Smooth muscle cell (in vitro differentiated cells): Measurements from ENCODE around the gene PSD2. TPM values are rescaled to one million over a fixed set of nuclear protein-coding genes. Genes with fewer than 3 reads are reported as not detected.

Experiments used
- DNase-seq: peaks from one replicate; lab custom pipeline; 2025; ENCODE audit not compliant: unreplicated experiment; lab: John Stamatoyannopoulos, UW
- H2AFZ ChIP-seq: fragments of 200-600 bp; sonication (generic); 2 replicates; pipeline ENCODE4 v1.6.0; 2016; ENCODE audit warnings: antibody characterized with exemption, low read depth, mild to moderate bottlenecking
- H3F3A ChIP-seq: fragments of 200-600 bp; sonication (generic); 2 replicates; pipeline ENCODE4 v1.6.0; 2017; ENCODE audit warnings: antibody characterized with exemption, low read depth
- H3K27ac ChIP-seq: fragments of 200-600 bp; sonication (generic); 2 replicates; pipeline ENCODE4 v1.5.1; 2016; ENCODE audit warnings: low read depth, mild to moderate bottlenecking
- H3K27me3 ChIP-seq: fragments of 200-600 bp; sonication (generic); 2 replicates; pipeline ENCODE4 v1.6.1; 2016; ENCODE audit warnings: low read depth, mild to moderate bottlenecking
- H3K36me3 ChIP-seq: fragments of 200-600 bp; sonication (generic); 2 replicates; pipeline ENCODE4 v1.5.1; 2016; ENCODE audit warnings: low read depth
- H3K4me1 ChIP-seq: fragments of 200-600 bp; sonication (generic); 2 replicates; pipeline ENCODE4 v1.5.1; 2016; ENCODE audit warnings: low read depth
- H3K4me2 ChIP-seq: fragments of 200-600 bp; sonication (generic); 2 replicates; pipeline ENCODE4 v1.6.0; 2016; ENCODE audit warnings: mild to moderate bottlenecking
- H3K4me3 ChIP-seq: fragments of 200-600 bp; sonication (generic); 2 replicates; pipeline ENCODE4 v1.5.1; 2016; ENCODE audit warnings: mild to moderate bottlenecking
- H3K79me2 ChIP-seq: fragments of 200-600 bp; sonication (generic); 2 replicates; pipeline ENCODE4 v1.6.0; 2016; ENCODE audit warnings: low read depth, mild to moderate bottlenecking
- H3K9ac ChIP-seq: fragments of 200-600 bp; sonication (generic); 2 replicates; pipeline ENCODE4 v1.6.0; 2016; ENCODE audit warnings: low read depth
- H3K9me3 ChIP-seq: fragments of 200-600 bp; sonication (generic); replicated peaks from 2 replicates; pipeline ENCODE4 v1.5.1; 2016; ENCODE audit warnings: low read depth
- H4K20me1 ChIP-seq: fragments of 200-600 bp; sonication (generic); 2 replicates; pipeline ENCODE4 v1.6.0; 2016; ENCODE audit warnings: low read depth
- WGBS: methylation state at CpG from one replicate; pipeline ENCODE4 v1.1.7; 2016; ENCODE audit warnings: low lambda C conversion rate; 5-methylcytosine and 5-hydroxymethylcytosine counted together
- polyA plus RNA-seq: library from polyadenylated mRNA; unstranded; fragments of >200 nt; fragmentation: Nextera tagmentation; extraction: Ambion mirVana; gene quantifications from 2 replicates; pipeline ENCODE4 v1.2.1, GENCODE V29; 2016
- total RNA-seq: library from RNA; depleted of rRNA; stranded (reverse); fragments of >200 nt; gene quantifications from 2 replicates; pipeline ENCODE4 v1.2.3, GENCODE V29; 2014
- TF ChIP-seq, protein P1 (sequence below): fragments of 200-600 bp; sonication (generic); IDR thresholded peaks from 2 replicates; pipeline ENCODE4 v1.5.1; 2017; ENCODE audit warnings: borderline replicate concordance, mild to moderate bottlenecking, antibody characterized with exemption; ENCODE audit not compliant: insufficient read depth, poor library complexity, severe bottlenecking

PSD2 gene
- total and polyA plus RNA-seq, 2 experiments from 2014 or later: 0.54 to 0.81 TPM

DNA sequence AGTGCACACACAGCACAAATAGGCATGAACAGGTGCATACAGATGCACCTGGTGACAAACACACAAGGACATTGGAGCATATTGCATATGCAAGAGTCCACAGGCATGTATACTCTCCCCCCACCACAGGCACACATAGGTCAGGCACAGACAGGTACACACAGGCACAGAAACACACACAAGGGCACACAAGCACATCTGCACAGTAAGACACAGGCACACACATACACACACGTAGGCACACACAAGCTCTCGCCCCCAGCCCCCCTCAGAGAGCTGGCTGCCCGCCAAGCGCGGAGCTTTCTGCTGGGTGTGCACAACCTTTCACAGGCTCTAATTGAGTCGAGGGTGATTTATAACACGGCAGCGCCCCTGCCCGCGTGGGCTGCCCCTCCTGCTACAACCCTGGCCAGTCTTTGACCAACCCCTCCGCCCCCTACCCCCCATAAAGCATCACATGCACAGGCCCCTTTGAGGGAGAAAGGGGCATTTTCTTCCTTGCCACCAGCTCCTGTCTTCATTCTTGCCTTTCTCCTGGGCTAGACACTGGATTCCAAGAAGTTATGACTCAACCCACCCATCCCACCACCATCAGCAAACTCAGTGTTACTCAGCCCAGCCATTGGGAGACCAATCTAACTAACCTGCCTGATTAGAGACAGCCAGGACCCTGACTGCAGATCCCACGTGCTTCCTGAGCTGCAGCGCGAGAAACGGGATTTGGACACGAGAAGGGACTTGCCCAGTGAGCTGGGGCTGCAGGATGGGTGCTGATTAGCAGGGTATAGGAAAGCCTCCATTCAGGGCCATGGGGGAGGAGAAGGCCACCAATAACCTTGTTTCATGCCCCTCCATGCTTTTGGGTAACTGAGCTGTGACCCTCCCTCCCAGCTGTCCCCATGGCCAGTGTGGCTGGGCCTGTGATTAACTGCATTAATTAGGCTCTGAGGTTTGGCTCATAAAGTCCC is 42.8 kb upstream of the PSD2 start:
- no peaks in the 10 kb centered on the region for H3F3A ChIP-seq
- no peak overlapping the region for H3K27ac ChIP-seq
- TF ChIP-seq, protein P1, sequence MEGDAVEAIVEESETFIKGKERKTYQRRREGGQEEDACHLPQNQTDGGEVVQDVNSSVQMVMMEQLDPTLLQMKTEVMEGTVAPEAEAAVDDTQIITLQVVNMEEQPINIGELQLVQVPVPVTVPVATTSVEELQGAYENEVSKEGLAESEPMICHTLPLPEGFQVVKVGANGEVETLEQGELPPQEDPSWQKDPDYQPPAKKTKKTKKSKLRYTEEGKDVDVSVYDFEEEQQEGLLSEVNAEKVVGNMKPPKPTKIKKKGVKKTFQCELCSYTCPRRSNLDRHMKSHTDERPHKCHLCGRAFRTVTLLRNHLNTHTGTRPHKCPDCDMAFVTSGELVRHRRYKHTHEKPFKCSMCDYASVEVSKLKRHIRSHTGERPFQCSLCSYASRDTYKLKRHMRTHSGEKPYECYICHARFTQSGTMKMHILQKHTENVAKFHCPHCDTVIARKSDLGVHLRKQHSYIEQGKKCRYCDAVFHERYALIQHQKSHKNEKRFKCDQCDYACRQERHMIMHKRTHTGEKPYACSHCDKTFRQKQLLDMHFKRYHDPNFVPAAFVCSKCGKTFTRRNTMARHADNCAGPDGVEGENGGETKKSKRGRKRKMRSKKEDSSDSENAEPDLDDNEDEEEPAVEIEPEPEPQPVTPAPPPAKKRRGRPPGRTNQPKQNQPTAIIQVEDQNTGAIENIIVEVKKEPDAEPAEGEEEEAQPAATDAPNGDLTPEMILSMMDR: no peak
- H2AFZ ChIP-seq: no peak overlapping the region
- no peak overlapping the region for H3K9ac ChIP-seq
- H3K36me3 ChIP-seq: no peaks in the 10 kb centered on the region
- H3K79me2 ChIP-seq: no peaks in the 10 kb centered on the region
- peaks cover 17% of the 10 kb centered on the region for H3K4me1 ChIP-seq
- peak overlapping the region; percentile 30 for H3K4me2 ChIP-seq
- WGBS: 48% methylated on average over 15 of the region's 16 CpGs
- no peak for DNase-seq
- no peaks in the 10 kb centered on the region for H3K9me3 ChIP-seq
- H4K20me1 ChIP-seq: no peaks in the 10 kb centered on the region
- H3K4me3 ChIP-seq: no peak overlapping the region
- peaks cover 15% of the 10 kb centered on the region for H3K27me3 ChIP-seq

DNA sequence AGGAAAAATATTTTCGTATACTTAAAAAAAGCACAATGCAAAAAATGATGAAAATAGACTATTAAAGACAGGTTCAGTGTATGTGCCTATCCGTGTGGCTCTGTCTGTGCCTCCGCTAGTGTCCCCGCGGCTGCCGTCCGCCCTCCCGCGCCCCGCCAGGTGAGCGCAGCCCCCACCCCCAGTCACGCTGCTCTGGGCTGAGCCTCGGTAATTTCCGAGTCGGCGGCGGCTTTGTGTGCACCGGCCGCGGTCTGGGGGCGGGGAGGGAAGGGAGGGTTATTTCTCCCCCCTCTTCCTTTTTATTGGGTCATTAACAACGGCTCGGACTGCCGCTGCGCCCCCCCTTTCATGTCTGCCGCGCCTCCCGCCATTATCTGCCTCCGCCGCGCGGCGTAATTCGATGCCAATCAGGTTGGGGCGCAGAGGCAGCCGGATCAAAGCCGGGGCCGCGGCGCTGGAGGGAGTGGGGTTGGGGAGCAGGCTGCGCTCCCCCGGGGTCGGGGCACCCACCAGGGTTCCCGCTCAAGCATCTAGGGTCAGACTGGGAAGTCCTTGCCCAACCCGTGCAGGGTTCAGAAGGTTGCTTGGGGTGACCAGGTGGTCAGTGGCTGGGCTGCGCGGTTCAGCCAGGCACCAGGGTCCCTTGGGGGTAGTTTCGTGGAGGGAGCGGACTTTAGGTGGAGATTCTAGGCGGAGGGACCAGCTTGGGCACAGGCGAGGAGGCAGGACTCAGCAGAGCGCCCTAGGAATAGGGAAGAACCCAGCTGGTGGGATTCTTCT is 39.5 kb upstream of the PSD2 start:
- Histone ChIP-seq H3K4me1 (peaks cover 9% of the 10 kb centered on the region), H2AFZ (peak overlapping the region; percentile 69), H3K79me2 (no peaks in the 10 kb centered on the region), H4K20me1 (no peaks in the 10 kb centered on the region), H3K4me3 (peak overlapping the region; percentile 41), H3K27ac (no peak overlapping the region), H3F3A (no peaks in the 10 kb centered on the region), H3K4me2 (peak overlapping the region; percentile 88), H3K27me3 (peaks cover 15% of the 10 kb centered on the region), H3K9me3 (no peaks in the 10 kb centered on the region), H3K9ac (no peak overlapping the region), H3K36me3 (no peaks in the 10 kb centered on the region)
- 13% methylated on average over 35 of the region's 52 CpGs for WGBS
- TF ChIP-seq, protein P1: no peak
- DNase-seq: no peak

DNA sequence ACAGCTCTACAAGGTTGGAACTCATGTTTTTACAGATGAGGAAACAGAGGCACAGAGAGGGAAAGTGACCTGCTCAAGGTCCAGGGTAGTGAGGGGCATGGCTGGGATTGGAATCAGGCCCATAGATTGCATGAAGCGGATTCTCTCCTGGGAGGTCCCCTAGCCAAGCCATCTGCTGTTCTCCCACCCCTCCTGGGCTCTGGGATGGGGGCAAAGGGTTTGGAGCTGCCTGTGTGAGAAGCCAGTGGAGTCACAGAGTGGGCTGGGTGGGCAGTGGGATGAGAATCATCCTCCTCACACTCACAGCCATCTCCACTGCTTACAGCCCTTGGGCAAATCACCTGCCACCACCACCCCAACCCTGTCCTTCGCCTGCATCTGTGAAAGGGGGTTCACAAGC is 38.6 kb upstream of the PSD2 start:
- Histone ChIP-seq H3K27me3 (peaks cover 15% of the 10 kb centered on the region), H3F3A (no peaks in the 10 kb centered on the region), H4K20me1 (no peaks in the 10 kb centered on the region), H3K79me2 (no peaks in the 10 kb centered on the region), H3K4me2 (no peak overlapping the region), H3K4me3 (no peak overlapping the region), H3K4me1 (peaks cover 9% of the 10 kb centered on the region), H3K9ac (no peak overlapping the region), H3K36me3 (no peaks in the 10 kb centered on the region), H2AFZ (no peak overlapping the region), H3K27ac (no peak overlapping the region), H3K9me3 (no peaks in the 10 kb centered on the region)
- DNase-seq: no peak
- TF ChIP-seq, protein P1: no peak
- WGBS: 97% methylated on average over 2 of the region's 2 CpGs
